ENCODE measurements around the gene TMEM128. TPM values are rescaled to one million over a fixed set of nuclear protein-coding genes. Genes with fewer than 3 reads are reported as not detected.

The TMEM128 gene
- total and polyA plus RNA-seq, 2 of the 13 experiments (the other 11 are each of a cell fraction or from before 2014, with no cell fraction given), result 19.4 to 27.9 TPM

DNA sequence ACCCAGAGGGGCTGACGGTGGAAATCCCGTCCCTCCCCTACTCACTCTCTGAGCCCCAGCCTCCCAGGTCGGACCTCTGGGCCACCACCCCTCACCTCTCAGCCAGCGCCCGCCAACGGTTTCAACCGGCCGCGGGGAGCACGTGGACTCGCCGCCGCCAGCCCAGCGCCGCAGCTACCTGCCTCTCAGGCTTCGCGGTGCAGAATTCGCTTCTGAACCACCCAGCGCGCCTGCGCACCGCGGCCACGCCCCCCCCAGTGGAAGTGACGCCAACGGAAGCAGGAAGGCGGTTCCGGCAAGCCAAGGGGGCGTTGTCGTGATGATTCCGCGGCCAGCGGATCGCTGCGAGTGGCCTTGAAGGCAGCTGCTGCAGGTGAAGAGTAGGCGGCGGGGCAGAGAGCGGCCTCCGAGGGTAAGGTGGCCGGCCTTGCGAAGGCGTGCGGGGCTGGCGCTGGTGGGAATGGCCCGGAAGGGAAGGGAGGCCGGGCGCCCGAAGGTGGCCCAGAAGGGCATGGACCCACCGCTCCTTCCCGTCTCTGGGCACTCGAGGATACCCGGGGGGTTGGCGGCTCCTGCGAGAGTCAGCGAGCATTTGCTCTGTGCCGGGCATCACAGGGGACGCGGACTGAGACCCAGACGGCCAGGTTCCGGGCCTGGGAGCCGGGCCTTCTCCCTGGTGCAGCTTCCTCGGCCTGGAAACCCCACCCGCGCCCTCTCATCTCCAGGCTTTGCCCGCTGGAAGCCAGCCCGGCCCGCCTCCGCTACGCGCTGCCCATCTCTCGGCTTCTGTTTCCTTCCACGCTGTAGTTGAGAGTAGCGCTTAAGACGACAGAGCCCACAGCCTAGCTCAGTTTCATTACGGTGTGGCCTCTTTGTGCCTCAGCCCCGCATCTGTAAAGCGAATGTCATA, 42.2 kb upstream of the TMEM128 start, which contains the start of the genes LYAR and ZBTB49 (continued):
- TF ChIP-seq ZNF441 (CRISPR knock-in tag; IDR thresholded peaks at IDR 0.05; ENCODE audit: borderline replicate concordance), result peak; percentile 47; the same call in 1 of the 2 replicates
- TF ChIP-seq MZF1 (CRISPR knock-in tag; IDR thresholded peaks at IDR 0.05; ENCODE audit: borderline replicate concordance), result no peak
- TF ChIP-seq ZNF75D (CRISPR knock-in tag; IDR thresholded peaks at IDR 0.05; ENCODE audit: borderline replicate concordance), result no peak
- no peak for TF ChIP-seq ETV6 (CRISPR knock-in tag; conservative IDR thresholded peaks at IDR 0.05)
- TF ChIP-seq ZSCAN22 (CRISPR knock-in tag; IDR thresholded peaks at IDR 0.05), result no peak
- no peak for TF ChIP-seq ZNF318 (CRISPR knock-in tag; IDR thresholded peaks at IDR 0.05)
- peak; percentile 64; the same call in 1 of the 2 replicates for TF ChIP-seq FOXC1 (CRISPR knock-in tag; IDR thresholded peaks at IDR 0.05; ENCODE audit: borderline replicate concordance)
- no peak; the same call in 1 of the 2 replicates for TF ChIP-seq RXRB (CRISPR knock-in tag; IDR thresholded peaks at IDR 0.05; ENCODE audit: borderline replicate concordance)
- TF ChIP-seq ZFY (CRISPR knock-in tag; IDR thresholded peaks at IDR 0.05), result peak; percentile 91
- TF ChIP-seq ELF4 (CRISPR knock-in tag; IDR thresholded peaks at IDR 0.05; ENCODE audit: borderline replicate concordance), result no peak
- no peak for TF ChIP-seq ZNF121 (CRISPR knock-in tag; IDR thresholded peaks at IDR 0.05)
- TF ChIP-seq, protein P1, sequence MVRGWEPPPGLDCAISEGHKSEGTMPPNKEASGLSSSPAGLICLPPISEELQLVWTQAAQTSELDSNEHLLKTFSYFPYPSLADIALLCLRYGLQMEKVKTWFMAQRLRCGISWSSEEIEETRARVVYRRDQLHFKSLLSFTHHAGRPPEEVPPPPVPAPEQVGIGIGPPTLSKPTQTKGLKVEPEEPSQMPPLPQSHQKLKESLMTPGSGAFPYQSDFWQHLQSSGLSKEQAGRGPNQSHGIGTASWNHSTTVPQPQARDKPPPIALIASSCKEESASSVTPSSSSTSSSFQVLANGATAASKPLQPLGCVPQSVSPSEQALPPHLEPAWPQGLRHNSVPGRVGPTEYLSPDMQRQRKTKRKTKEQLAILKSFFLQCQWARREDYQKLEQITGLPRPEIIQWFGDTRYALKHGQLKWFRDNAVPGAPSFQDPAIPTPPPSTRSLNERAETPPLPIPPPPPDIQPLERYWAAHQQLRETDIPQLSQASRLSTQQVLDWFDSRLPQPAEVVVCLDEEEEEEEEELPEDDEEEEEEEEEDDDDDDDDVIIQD (CRISPR knock-in tag; IDR thresholded peaks at IDR 0.05; ENCODE audit: low read depth), result no peak; the same call in 1 of the 2 replicates
- TF ChIP-seq TEF (CRISPR knock-in tag; IDR thresholded peaks at IDR 0.05), result no peak
- TF ChIP-seq TCF12 (IDR thresholded peaks at IDR 0.05), result no peak
- no peak for TF ChIP-seq TCF12 (CRISPR knock-in tag; IDR thresholded peaks at IDR 0.05)
- peak; percentile 96 for TF ChIP-seq ELF1 (CRISPR knock-in tag; IDR thresholded peaks at IDR 0.05)
- TF ChIP-seq ZMAT3 (CRISPR knock-in tag; conservative IDR thresholded peaks at IDR 0.05), result peak; percentile 91
- TF ChIP-seq HOXD1 (CRISPR knock-in tag; IDR thresholded peaks at IDR 0.05), result 0 out of 2 replicates have a peak, but pooled peaks have one; percentile 83
- peak; percentile 69; the same call in 1 of the 2 replicates for TF ChIP-seq MED13 (CRISPR knock-in tag; IDR thresholded peaks at IDR 0.05)
- peak; percentile 60; the same call in 1 of the 2 replicates for TF ChIP-seq KAT7 (CRISPR knock-in tag; IDR thresholded peaks at IDR 0.05; ENCODE audit: borderline replicate concordance)

All from HepG2 (cell line).